DMS114 treated with DMSO at 0.1 percent for 48 hours (cell line): ENCODE data around the gene CA12.

Experiments used
- DNase-seq: peaks from one replicate; lab custom pipeline; 2025; ENCODE audit not compliant: unreplicated experiment; lab: John Stamatoyannopoulos, UW

Gene CA12

DNA sequence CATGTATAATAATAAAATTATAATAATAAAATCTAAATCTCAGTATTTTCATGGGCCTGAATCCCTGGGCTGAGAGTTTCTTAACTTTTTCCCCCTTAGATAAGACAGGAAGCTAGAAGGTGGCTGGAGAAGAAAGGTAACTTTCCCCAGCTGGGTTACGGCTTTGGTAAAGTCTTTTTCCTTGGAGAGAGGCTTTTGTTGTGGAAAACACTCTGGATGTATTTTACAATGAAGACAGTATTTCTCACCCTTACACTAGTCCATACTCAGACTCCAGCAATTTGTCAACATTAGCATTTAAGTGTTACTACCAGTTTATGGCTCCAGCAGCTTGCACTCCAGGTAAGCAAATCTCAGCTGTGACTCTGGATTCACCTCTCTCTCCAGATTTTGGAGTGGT, 69.4 kb downstream of the CA12 start:
- DNase-seq, result no peak

DNA sequence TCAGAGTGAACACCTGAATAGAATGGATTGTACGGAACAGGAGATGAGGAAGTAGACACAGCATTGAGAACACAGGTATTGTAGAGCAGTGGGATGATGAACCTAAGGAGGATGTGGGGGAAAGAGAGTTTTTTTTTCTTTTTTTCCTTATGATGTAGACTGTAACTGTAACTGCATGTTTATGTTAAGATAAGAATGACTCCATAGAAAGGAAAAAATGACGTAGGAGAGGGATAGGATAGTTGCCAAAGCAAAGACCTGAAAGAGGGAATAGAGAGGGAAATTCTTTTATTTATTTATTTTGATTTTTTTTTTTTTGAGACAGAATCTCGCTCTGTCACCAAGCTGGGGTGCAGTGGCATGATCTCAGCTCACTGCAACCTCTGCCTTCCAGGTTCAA, 71.0 kb downstream of the CA12 start:
- no peak for DNase-seq

DNA sequence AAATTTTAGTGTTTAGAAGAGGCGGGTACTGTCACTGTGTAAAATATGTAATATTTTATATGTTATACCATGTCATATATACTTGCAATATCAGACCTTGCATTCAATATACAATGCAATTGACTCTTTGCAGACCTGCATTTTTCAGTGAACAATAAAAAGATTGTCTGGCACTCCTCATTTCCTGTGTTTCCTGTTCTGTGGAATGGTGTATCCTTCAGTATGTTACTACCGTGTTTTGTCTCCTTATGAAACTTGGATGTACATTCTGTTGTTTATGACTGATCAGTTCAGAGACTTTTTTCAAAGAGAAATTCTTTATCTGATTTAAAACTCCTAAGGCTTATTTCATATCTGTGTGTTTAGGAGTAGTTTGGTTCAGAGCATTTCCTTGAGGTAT, 72.7 kb downstream of the CA12 start:
- DNase-seq, result no peak

DNA sequence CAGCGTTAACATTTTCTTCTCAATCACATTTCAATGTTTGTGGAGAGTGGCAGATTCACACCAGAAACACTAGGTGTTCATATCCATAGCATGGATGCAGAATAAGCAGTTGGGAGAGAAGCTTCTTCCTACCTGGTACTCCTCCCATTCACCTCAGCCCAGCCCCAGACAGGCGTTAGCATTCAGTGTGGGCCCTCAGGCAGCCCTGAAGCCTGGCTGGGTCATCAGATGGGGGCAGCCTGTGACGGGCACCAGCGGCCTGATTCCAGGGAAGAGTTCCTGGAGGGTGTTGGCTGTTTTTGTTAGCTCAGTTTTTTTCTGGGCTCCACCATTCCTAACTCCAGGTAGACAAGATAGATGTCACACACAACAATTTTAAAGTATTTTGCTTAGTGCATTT, 73.2 kb downstream of the CA12 start:
- no peak for DNase-seq

DNA sequence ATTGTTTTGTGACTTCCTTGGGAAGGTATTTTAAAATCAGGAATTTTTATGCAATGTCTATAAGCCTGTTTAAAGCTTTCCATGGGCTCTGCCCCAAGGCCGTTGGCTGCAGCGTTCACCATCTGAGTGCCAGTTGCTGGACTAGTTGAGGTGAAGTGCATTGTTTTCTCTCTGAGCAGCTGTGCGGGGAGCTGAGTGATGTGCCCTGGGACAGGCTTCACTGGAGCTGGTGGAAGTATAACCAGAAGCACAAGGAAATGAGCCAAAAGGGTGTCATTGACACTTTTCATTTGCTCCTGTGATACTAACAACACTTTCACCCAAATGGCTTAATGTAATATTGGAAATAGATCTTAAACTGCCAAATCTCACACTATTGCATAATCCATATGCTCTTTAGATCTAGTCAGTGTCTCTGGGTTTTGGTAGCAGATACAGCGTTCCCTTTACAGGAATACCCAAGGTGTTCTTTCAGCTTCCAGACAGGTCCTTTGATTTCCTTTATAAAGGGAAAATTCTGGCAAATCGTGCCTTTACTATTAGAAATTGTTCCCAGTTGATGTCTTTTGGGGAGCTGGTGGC, 75.1 kb downstream of the CA12 start:
- no peak for DNase-seq

GRCh38 chr15:63305260-63305659, 76.4 kb downstream of the CA12 start:
- DNase-seq, result no peak

DNA sequence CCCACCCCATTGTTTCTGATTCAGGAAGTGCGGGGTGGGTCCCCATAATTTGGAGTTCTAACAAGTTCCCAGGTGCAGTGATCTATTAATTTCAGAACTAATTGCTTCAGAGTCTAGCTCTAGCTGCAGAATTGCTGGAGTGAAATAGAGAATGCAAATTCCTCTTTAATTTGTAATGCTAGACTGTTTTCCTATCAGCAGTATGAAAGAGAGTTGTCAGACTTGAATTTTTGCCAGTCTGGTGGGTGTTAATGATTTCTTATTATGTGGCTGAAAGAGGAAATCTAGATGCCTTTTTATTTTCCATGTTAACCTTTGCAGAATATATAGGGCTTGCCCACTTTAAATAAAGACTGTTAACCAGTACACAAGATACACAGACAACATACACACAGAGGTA, 80.6 kb downstream of the CA12 start:
- DNase-seq, result no peak

DNA sequence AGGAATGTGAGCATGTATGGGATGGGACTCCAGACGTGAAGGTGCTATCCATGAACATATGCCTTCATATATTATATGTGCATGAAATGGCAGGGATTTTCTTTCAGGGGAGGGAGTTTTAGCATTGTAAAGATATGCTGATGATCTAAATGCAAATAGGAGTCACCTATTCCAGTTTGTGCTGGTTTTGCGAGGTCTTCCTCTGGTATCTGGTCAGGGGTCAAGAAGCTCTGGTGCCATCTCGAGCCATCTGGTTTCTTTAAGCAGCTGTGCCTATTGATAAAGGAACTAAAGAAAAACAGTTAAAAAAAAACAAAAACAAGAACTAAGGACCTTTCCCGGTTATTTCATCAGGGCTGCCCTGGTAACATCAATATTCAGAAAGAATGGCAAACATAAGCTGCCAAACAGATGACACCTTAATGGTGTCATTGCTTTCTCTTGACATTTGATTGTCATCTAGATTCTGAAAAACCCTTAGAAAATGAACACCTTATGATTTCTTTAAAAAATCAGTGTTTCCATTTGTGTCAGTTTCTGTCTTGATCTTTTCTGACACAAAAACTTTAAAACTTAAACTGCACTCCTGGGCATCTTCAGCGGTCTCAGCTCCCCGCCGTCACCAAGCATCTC, 81.6 kb downstream of the CA12 start:
- DNase-seq, result no peak

DNA sequence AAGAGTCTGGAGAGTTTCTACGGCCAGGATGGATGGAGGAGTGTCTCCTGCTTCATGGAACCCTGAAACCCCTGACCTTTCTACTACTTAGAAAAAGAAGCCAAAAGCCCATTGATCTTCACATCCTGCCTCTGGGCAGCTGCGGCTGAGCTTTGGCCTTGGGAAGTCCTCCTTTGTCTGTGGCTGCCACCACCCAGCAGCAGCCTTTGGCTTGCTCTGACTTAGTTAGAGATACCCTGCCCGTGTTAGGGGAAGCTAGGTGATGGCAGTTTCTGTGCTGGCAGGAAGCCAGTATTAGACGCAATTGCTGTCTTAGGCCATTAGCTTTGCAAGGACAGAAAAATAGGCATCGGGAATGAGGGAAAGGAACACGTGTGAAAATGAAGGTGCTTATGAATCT, 85.5 kb downstream of the CA12 start:
- no peak for DNase-seq

- no peak for DNase-seq
These were observed 86.3 kb downstream of the CA12 start for GRCh38 chr15:63295341-63295740.

- no peak for DNase-seq
These were observed 87.3 kb downstream of the CA12 start for GRCh38 chr15:63294359-63294758.

DNA sequence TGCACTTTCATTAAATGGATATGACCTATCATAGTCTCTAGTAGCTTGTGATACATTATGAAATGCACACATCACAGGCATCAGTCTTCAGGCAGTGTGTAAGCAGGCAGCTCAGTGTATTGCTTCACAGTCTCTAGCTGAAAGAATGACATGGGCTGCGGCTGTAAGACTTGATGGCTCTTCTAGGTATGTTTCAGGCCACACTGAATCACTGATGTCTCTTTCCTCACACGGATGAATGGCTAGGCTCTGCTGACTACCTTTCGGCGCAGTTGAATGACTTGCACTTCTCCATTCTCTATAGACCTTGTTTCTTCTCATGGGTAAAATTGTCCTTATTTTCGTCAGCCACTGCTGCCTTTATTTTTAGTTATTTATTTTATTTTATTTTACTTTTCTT, 88.9 kb downstream of the CA12 start:
- DNase-seq, result no peak

DNA sequence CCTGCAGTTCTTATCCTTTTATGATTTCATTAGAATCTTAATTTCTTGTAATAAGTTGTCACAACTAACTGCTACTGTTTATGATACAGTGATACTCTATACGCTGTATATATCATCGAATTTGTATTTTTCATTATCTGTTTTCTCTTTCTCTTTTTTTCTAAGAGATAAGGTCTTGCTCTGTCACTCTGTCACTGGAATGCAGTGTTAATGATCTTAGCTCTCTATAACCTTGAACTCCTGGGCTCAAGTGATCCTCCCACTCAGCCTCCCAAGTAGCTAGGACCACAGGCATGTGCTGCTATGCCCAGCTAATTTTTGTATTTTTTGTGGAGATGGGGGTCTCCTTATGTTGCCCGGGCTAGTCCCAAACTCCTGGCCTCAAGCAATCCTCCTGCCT, 89.4 kb downstream of the CA12 start:
- no peak for DNase-seq

- DNase-seq, result no peak
These were observed 90.1 kb downstream of the CA12 start for GRCh38 chr15:63291507-63291906.

- peak; percentile 77 for DNase-seq
These were observed 92.8 kb downstream of the CA12 start for GRCh38 chr15:63288778-63289378.

DNA sequence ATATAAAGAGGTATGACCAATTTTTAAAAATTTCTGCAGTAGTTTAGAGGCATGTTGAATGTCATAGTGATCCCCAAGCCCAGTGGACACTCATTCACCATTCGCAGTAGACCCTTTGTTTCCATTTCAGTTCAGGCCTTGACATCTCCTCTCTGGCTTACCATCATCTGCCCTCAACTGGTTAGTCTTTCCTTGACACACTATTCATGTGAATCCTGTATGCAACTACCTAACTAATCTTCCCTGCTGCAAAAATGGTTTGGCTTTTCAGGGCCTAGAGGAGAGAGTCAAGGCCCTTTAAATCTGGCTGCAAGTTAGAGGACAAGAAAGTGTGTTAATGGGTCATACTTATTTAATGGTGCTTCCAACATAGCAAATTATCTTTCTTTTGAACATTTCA, 93.3 kb downstream of the CA12 start:
- DNase-seq, result no peak

GRCh38 chr15:63287109-63287508, 94.5 kb downstream of the CA12 start:
- DNase-seq, result no peak

DNA sequence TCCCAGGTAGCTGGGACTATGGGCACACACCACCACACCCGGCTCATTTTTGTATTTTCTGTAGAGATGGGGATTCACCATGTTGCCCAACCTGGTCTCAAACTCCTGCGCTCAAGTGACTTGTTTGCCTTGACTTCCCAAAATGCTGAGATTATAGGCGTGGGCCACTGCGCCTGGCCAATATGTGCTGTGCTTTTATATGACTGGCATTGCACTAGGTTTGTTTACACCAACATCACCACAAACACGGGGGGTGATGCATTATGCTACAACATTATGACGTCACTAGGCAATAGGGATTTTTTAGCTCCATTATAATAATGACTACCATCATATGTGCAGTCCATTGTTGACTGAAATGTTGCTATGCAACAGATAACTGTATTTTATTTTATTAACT, 97.3 kb downstream of the CA12 start:
- DNase-seq, result no peak

- no peak for DNase-seq
These were observed 98.5 kb downstream of the CA12 start for GRCh38 chr15:63283126-63283525.

DNA sequence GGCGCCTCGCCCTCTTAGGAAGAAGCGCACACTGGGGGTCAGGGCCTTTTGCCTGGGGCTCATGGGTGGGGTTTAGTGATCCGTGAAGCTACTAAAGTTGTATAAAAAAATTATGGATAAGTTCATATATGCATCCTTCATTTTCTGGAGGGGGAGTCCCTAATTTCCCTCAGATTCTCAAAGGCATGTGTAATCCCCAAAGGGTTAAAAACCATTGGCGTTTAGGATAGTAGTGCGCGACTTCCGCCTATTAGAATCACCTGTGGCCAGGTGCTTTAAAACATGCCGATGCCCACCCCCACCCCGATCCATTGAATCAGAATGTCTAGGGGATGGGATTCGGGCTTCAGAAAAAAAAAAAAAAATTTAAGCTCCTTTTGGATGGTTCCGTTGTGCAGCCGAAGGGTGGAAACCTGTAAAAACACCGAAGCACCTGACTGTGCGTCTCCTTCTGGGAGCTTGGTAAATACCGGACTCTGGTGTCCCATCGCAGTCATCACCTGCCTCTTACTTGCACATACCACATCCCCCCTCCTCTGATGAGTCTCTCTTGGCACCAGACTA, 103.7 kb downstream of the CA12 start:
- DNase-seq, result no peak

GRCh38 chr15:63277038-63277892, 104.4 kb downstream of the CA12 start, which contains the start of gene APH1B:
TSS of gene APH1B (plus strand) at chr15:63277605. CDS start at chr15:63277624, 19 bp downstream.
- peak; percentile 56 for DNase-seq
